ENCODE data around the gene PIPOX.

Gene PIPOX

DNA sequence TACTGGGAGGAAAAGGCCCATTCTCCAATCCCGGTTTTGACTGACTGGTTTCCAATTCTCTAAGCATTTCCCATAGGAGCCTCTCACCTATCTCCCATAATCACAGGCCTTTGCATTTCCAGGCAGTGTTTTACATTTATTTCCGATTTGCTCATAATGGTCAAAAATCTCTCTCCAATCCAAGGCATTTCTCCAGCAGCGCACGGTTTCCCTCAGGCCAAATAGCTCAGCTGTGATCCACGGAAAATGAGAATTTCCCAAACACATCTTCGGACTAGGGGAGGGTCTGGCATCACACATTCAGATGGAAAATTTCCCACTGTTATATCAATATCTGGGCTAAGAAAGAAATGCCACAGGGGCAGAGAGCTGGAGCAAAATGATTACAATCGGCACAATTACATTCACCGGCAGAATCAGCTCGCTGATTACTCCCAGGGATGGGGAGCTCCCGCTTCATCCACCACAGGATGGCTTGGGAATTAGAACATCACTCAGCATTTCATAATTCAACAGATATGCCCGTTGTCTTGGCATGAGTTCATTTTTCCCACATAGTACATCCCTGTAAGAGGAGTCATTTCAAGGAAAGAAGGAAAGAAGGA is 6.7 kb downstream of the PIPOX start:
- no peak for DNase-seq

DNA sequence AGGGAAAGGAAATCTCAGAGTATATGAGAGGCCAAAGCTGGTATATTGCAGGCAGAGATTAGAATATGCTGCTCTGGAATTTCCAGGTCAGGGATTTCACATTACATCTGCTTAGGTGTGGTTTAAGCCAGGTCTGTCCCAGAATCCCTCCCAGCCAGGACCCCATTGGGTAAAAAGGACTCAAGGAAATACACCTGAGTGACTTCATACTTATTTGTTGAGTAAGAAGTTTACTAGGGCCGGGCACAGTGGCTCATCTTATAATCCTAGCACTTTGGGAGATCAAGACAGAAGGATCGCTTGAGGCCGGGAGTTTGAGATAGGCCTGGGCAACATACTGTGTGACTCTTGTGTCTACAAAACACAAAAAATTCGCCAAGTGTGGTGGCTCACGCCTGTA is 7.2 kb downstream of the PIPOX start:
- DNase-seq: no peak

DNA sequence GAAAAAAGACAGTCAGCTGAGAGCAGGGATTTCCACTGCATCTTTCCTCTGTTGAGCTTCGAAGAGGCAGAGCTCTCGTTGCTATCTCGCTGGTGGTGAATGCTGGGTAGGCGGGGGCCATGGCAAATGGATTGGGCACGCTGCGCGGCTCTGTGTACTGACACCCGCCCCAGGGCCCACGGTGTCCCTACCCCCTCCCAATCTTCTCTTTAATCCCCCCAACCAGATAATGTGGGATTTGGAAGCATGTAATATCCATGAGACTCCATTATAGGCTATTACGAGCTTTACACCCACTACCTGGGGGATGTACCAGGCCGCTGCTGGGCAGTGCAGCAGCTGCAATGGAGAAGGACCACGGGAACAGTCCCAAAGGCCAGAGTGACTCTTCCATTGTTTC is 8.3 kb downstream of the PIPOX start:
- DNase-seq: no peak

DNA sequence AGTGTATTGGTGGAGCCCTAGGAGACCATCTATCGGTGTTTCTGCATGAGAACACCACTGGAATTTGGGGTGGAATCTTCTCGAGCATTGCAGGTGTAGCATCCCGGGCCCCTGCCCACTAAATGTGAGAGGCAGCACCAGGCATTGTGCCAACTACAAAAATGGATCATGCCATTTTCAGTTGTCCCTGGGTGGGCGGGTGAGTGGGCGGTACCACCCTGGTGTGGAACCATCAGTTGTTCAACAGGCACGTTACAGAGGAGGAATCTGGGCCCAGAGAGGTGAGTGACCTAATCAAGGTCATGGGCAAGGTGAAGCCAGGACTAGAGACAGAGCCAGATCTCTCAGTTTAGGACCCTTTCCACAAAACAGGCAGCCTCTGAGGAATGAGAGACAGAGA is 8.8 kb downstream of the PIPOX start:
- no peak for DNase-seq

DNA sequence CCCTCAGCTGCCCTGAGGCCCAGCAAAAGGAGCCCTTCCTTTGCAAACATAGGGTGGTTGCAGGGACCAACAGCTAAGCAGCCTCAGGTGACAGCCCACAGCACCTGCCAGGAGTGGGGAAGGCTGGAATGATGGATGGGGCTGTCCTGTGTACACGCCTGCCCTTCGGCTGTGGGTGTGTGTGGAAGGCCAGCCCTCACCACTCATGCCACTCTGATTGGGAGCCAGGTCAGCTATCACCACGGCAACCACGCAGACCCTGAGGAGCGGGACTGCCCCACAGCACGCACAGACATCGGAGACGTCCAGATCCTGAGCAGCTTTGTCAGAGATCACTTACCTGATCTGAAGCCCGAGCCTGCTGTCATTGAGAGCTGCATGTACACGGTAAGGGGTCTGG is 11.9 kb downstream of the PIPOX start:
- no peak for DNase-seq

DNA sequence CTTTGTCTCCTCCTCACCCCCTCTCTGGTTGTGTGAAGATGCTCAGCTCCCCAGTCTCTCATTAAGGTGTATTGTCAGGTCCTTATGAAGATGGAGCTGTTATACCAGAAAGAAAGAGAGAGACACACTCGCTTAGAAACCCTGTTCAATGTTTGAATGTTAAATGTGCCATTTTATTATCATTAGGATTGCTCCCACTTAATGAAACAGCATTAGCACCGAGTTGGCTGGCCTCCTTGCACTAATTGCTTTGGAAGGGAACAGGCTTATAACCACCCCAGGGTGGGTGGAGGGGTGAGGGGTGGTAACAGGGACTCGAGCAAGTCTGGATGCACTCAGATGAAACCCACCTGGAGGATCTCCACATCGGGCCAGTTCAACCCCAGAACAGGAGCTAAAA is 14.4 kb downstream of the PIPOX start:
- no peak for DNase-seq

DNA sequence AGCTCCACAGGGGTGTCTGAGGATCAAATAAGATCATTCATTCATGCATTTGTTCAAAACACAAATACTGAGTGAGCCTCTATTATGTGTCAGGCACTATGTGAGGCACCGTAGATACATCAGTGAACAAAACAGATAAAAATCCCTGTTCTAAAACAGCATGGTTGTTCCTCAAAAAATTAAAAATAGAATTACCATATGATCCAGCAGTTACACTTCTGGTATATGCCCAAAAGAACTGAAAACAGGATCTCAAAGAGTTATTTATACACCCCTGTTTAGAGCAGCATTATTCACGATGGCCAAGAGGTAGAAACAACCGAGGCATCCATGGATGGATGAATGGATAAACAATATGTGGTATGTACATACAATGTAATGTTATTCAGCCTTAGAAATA is 15.4 kb downstream of the PIPOX start:
- no peak for DNase-seq

DNA sequence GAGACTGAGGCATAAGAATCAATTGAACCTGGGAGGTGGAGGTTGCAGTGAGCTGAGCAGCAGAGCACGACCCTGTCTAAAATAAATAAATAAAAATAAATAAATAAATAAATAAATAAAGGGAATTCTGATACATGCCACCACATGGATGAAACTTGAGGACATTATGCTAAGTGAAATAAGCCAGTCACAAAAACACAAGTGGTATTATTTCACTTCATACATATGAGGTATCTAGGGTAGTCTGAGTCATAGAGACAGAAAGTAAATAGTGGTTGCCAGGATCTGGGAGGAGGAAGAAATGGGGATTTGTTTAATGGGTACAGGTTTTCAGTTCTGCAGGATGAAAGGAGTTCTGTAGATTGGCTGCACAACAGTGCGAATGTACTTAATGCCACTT is 16.3 kb downstream of the PIPOX start:
- peak; percentile 17 for DNase-seq

DNA sequence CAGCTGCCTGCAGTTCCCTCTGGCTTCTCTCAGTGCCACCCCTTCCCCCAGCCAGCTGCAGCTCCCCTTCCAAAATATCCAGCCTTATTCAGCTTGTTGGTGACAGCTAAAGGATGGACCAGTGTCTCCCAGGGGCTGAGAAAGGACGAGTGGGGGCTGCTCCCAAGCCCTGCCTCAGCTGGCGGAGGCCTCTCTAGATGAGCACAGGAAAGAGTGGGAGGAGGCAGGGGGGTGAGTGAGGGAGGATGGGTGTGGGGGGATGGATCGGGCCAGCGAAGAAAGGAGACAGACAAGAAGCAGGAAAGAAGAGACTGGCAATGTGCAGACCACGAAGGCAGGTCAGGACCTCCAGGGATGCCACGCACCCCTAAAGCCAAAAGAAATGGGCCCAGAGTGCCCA is 17.5 kb downstream of the PIPOX start:
- DNase-seq: no peak

DNA sequence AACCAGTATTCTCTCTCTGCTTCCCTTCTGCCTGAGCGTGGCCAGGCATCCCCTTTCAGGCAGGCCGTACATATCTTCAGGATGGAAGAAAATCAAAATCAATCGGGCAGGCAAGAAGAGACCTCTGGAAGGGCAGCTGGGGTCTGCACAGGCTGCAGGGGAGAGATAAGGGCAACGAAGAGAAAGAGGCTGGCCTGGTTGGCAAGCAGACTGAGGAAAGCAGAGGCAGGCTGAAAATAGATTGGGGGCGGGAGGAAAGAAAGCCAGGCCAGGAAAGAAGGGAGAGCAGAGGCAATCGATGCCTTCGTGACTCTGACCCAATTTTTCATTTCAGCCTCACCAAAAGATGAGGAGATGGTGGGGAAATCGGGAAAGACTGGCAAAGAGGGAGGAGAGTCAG is 18.1 kb downstream of the PIPOX start:
- DNase-seq: no peak

DNA sequence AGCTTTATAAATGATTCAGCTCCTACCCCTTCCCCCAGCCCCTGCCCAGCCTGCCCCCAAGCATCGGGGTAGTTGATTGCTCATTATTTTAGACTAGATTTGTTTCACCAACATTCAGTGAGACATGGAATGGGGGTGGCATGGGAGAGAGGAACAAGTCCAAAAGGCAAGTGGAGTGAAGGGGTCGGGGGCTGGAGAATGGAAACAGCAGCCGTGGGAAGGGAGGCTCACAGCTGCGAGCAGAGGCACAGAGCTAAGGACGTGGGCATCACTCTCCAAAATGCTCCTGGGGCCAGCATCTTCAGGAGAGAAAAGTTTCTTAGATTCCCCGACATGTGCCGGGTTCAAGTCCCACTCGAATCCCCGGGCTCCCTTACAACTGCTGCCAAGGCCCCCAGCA is 19.3 kb downstream of the PIPOX start:
- no peak for DNase-seq

DNA sequence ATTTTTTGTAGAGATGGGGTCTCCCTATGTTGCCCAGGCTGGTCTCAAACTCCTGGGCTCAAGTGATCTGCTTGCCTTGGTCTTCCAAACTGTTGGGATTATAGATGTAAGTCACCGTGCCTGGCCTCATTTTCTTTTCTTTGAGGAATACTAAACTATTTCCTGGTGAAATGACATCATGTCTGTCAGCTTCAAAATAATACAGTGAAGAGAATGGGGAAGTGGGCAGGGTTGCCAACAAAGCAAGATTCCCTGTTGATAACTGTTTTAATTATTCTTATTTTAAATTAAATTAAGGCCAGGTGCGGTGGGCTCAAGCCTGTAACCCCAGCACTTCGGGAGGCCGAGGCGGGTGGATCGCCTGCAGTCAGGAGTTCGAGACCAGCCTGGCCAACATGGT is 21.1 kb downstream of the PIPOX start:
- no peak for DNase-seq

DNA sequence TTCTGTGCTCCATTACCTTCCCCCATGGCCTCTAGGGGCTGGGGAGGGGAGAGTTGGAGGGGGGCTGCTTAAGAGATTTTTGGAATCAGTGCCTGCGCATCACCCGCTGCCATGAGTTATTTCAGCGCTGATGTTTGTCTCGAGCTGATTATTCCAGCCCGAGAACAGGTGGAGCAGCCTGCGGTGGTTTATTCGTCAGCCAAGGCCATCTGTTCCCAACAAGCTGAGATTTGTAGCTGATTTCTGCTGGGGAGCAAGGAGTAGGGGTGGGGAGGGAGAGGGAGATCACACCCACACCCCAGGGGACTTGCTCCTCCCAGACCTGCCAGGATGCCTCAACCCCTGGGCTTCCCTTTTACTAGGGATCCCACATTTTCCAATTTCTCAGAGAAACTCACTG is 23.1 kb downstream of the PIPOX start:
- no peak for DNase-seq

DNA sequence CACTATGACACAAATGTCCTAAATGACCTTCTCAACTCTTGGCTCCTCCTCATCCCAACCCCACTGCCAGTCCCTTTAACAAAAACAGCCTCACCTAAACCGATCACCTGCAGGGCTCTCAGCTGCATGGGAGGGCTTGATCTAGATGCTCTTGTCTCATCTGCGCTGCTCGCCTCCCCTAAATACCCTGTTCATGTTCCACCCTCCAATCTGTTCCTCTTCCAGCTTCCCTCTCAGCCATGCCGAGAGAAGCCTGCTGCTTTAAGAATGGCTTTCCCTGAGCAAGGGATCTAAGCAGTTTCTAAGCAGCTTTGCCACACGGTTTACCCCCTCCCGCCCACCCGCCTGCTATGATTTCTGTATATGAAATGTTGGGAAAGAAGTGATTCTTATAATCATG is 23.7 kb downstream of the PIPOX start:
- no peak for DNase-seq

DNA sequence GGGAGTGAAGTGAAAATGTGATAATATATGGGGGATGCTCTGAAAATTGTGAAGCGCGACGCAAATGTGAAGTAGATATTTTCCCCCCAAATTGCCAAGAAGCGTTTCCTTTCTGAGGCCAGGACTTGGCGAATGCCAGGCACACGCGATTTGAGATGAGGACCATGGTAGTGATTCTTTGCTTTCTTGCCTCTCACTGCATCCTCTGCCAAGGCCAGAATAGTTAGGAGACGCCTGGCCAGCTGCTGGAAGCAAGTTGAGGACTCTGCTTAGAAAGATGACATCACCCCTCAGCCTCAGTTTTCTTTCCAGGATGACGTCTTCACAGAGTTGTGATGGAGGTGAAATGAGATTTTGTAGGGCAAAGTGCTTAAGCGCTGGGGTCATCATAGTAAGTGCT is 25.9 kb downstream of the PIPOX start:
- no peak for DNase-seq

DNA sequence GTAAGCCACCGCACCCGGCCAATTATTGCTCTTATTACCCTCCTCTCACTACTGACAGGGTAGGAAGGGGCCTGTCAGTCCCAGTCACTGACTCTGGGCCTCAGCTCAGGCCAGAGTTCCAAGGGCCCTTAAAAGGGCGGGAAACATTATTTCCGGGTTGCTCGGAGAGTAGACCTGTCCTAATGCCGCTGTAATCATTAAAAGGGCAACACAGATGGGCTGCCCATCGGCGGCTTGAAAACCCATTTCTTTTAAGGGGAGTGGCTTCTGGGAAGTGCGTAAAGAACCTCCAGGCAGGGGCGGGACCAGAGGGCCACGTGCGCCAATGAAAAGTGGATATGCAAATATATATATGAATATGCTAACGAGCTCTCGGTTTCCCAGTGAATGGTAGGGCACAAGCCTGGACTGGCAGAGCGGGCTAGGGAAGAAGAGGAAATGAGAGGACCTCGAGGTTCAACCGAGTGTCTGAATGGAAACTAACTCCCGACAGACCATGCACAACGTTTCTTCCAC is 26.6 kb downstream of the PIPOX start:
- DNase-seq: peak; percentile 62

DNA sequence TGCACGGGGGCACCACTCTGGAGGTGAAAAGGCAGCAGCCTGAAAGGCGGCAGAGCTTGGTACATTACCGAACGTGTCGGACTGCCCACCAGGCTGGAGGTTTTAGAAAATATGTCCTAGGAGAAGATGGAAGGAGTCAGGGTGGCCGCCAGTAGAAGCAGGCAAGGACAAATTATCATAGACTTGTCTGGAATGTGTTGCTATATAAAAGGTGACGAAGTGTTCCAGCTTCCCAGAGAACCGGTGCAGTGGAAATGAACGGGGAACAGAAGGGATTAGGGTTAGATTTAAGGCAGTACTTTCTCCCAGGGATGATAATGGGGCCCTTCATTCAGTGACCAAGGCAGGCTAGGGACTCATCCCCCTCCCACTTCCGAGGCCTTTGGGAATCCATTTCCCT is 27.4 kb downstream of the PIPOX start:
- no peak for DNase-seq

DNA sequence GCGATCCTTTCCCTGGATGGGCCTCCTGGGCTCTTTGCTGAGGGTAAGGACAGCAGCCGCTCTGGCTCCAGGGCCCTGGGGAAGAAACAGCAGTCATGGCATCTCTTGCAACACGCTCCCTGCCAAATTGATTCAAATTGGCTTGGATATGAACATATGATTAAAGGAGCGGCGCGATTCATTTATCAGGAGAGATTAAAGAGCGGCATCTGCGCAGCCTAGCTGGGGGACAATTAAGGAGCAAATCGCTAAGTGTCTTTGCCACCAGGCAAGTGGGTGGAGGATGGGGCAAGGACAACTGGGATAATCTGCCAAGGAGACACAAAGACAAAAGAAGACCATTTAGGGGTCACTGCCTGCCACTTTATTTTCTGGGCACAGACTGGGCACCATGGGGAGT is 27.8 kb downstream of the PIPOX start:
- DNase-seq: no peak

DNA sequence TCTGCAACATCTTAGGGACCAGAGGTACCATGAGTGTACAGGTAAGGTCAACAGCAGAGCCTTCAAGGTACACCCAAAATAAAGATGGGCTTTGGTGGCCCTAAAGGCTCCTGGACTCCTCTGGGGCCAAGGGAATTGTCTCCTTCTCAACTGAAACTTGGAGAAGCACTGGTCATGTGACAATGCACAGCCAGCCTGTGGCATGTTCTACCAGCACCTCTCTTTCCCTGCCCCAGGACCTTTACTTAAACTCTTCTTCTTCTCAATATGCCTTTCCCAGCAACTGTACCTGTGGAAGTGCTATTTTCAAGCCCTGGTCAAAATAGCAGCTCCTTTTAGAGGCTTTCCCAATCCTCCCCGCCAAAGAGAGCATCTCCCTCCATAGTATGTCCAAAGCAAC is 28.4 kb downstream of the PIPOX start:
- DNase-seq: no peak

DNA sequence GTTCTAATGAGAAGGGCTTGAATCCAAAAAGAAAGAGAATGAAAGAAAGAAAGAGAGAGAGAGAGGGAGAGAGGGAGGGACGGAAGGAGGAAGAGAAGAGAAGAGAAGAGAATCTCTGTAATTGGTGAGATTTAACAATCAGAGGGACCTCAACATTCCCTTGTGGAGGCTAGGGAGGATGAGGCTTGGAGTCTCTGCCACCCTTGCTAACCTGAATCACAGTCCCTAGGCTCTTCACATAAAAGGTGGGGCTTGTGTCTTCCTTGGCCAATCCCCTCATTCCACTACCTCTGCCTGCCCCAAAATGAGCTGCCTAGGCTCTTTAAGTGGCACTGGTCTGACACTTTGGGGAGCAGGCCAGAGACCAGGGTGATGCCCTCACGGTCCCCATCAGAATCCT is 30.1 kb downstream of the PIPOX start:
- DNase-seq: no peak

DNA sequence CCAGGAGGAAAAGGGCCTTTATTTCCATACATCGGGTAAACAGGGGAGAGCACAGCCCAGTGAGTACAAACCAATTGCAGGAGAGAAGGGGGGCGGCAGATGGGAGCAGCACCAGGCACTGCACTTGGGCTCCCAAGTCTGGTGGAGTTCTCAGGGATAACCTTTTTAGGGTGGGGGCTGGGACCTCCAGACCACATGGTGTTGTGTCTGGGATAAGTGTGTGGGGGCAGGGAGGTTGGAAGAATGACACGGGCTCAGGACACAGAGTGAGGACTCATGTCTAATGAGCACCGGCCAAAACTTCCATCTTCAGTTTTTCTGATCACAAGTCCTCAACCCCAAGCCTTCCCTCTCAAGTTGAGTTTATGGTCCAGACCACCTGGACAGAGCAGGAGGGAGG is 30.6 kb downstream of the PIPOX start:
- DNase-seq: no peak

DNA sequence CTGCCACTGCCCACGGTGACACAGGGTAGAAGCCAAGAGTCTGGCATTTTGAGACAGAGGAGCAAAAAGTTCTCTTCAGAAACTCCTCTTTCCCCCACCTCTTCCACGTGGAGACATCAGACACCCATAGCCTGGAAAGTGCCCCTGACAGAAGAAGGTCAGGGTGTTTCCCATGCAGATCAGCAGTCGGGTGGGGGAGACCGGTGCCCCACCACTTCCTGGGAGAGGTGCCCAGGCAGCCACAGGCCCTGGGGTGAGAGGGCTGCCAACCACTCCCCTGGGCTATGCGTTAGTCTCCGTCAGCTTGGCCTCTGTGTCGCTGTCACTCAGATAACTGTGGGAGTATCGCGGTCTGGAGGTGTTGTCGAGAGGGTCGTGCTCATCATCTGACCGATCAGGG is 31.5 kb downstream of the PIPOX start:
- DNase-seq: no peak

DNA sequence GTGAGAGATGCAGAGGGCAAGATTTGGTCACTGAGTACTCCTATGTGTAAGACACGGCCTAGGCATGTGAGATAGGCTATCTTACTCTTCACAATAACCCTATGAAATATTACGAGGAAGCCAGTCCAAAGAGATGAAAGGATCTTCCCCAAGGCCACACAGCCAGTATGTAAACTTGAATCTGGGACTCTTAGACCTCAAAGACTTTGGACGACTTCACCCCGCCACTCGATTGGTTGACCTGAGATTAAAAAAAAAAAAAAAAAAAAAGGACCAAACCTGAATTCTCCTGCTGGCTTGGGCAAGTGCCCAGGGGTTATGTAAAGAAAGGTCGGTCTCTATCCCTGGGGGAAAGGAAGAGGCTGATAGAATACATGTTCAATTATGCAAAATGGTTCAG is 33.1 kb downstream of the PIPOX start:
- DNase-seq: no peak

DNA sequence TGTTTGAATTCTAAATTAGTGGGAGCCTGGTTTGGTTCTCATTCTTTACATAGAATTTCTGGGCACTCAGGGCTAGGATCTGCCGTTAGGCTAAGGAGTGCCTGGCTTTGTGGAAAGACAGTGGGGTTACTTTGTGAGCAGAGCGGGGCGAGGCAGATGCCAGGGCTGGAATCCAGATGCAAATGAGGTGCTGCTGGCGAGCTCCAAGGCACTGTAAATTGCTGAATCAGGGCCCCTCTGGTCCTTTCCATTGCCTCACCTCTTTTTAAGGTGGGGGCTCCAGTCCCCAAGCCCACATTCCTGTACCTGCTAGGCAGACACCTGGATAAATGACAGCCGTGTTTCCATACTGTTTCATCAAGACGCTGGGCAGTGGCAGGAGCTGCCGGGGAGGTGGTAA is 33.8 kb downstream of the PIPOX start:
- no peak for DNase-seq

DNA sequence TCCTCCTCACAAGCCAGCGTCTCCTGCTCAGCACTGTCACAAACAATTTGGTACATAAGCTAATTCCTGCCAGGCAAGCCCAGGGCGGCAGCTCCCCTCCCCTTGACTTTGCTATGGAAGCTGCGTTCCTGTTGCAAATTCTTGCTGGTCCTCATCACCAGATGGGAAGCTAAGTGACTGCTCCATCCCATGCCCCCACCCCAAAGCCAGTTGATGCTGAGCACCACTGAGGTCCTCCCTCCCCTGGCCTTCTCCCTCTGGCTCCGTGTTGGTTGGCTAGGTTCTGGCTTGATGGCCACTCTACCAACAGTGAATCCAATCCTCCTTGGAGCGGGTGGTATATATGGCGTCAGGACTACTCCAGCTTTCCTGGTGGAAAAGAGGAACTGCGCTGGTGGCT is 34.4 kb downstream of the PIPOX start:
- no peak for DNase-seq

Data from NCI-H2029 treated with DMSO at 0.1 percent for 48 hours (cell line).